ENCODE data around the gene XG. TPM values are rescaled to one million over a fixed set of nuclear protein-coding genes. Genes with fewer than 3 reads are reported as not detected.
"Not testable (repeated sequence)": the region's sequence is repeated elsewhere in the genome, so short reads cannot be mapped to it uniquely, and the experiment has no call there.

Gene XG
- polyA plus RNA-seq, 1 donor, result 0.06 TPM

- H3K27me3 ChIP-seq (ENCODE audit: control insufficient read depth, insufficient read depth, low read length); H3K36me3 ChIP-seq (ENCODE audit: control insufficient read depth, insufficient read depth, low read length); DNase-seq; H3K9me3 ChIP-seq (ENCODE audit: control insufficient read depth, low read depth, low read length); H3K4me3 ChIP-seq (ENCODE audit: low read length); H3K27ac ChIP-seq (ENCODE audit: low read length); H3K4me1 ChIP-seq (ENCODE audit: control insufficient read depth, insufficient read depth, low read length): not testable (repeated sequence)
- no CpG with 5 or more reads among the region's 15 CpGs for WGBS (ENCODE audit: insufficient coverage, low lambda C conversion rate)
Measured at GRCh38 chrX:2796808-2797207, 45.0 kb downstream of the XG start.

- Histone ChIP-seq H3K36me3 (ENCODE audit: control insufficient read depth, insufficient read depth, low read length) (no peaks in the 10 kb centered on the region), H3K9me3 (ENCODE audit: control insufficient read depth, low read depth, low read length) (no peaks in the 10 kb centered on the region), H3K4me3 (ENCODE audit: low read length) (no peak overlapping the region), H3K4me1 (ENCODE audit: control insufficient read depth, insufficient read depth, low read length) (no peaks in the 10 kb centered on the region), H3K27ac (ENCODE audit: low read length) (no peak overlapping the region), H3K27me3 (ENCODE audit: control insufficient read depth, insufficient read depth, low read length) (no peaks in the 10 kb centered on the region)
- no peak for DNase-seq
- no CpG with 5 or more reads among the region's 4 CpGs for WGBS (ENCODE audit: insufficient coverage, low lambda C conversion rate)
Measured at GRCh38 chrX:2799369-2799768, 47.5 kb downstream of the XG start.

GRCh38 chrX:2799980-2800379 is 48.1 kb downstream of the XG start:
- H3K9me3 ChIP-seq (ENCODE audit: control insufficient read depth, low read depth, low read length), result not testable (repeated sequence)
- no CpG with 5 or more reads among the region's 5 CpGs for WGBS (ENCODE audit: insufficient coverage, low lambda C conversion rate)

GRCh38 chrX:2801223-2801622 is 49.4 kb downstream of the XG start:
- no CpG with 5 or more reads among the region's 4 CpGs for WGBS (ENCODE audit: insufficient coverage, low lambda C conversion rate)
- no peak overlapping the region for H3K4me3 ChIP-seq (ENCODE audit: low read length)
- no peaks in the 10 kb centered on the region for H3K4me1 ChIP-seq (ENCODE audit: control insufficient read depth, insufficient read depth, low read length)
- no peaks in the 10 kb centered on the region for H3K27me3 ChIP-seq (ENCODE audit: control insufficient read depth, insufficient read depth, low read length)
- no peak for DNase-seq
- no peaks in the 10 kb centered on the region for H3K36me3 ChIP-seq (ENCODE audit: control insufficient read depth, insufficient read depth, low read length)
- H3K27ac ChIP-seq (ENCODE audit: low read length), result no peak overlapping the region
- no peaks in the 10 kb centered on the region for H3K9me3 ChIP-seq (ENCODE audit: control insufficient read depth, low read depth, low read length)

More at GRCh38 chrX:2799980-2800379, 48.1 kb downstream of the XG start:
- H3K4me3 ChIP-seq (ENCODE audit: low read length); H3K27ac ChIP-seq (ENCODE audit: low read length); H3K4me1 ChIP-seq (ENCODE audit: control insufficient read depth, insufficient read depth, low read length); H3K27me3 ChIP-seq (ENCODE audit: control insufficient read depth, insufficient read depth, low read length); DNase-seq; H3K36me3 ChIP-seq (ENCODE audit: control insufficient read depth, insufficient read depth, low read length): not testable (repeated sequence)

- H3K27ac ChIP-seq (ENCODE audit: low read length); H3K27me3 ChIP-seq (ENCODE audit: control insufficient read depth, insufficient read depth, low read length); H3K36me3 ChIP-seq (ENCODE audit: control insufficient read depth, insufficient read depth, low read length); H3K4me1 ChIP-seq (ENCODE audit: control insufficient read depth, insufficient read depth, low read length); H3K9me3 ChIP-seq (ENCODE audit: control insufficient read depth, low read depth, low read length); H3K4me3 ChIP-seq (ENCODE audit: low read length): not testable (repeated sequence)
- WGBS (ENCODE audit: insufficient coverage, low lambda C conversion rate), result no CpG with 5 or more reads among the region's 18 CpGs
- peak in 1 of 2 donors; percentile 23 for DNase-seq
Measured at GRCh38 chrX:2802376-2803090, 50.7 kb downstream of the XG start.

- not testable (repeated sequence) for H3K36me3 ChIP-seq (ENCODE audit: control insufficient read depth, insufficient read depth, low read length); H3K27me3 ChIP-seq (ENCODE audit: control insufficient read depth, insufficient read depth, low read length); H3K4me3 ChIP-seq (ENCODE audit: low read length); H3K27ac ChIP-seq (ENCODE audit: low read length); H3K9me3 ChIP-seq (ENCODE audit: control insufficient read depth, low read depth, low read length); H3K4me1 ChIP-seq (ENCODE audit: control insufficient read depth, insufficient read depth, low read length)
- no CpG with 5 or more reads among the region's 8 CpGs for WGBS (ENCODE audit: insufficient coverage, low lambda C conversion rate)
- DNase-seq, result peak in 1 of 2 donors; percentile 27
Measured at GRCh38 chrX:2803486-2803885, 51.6 kb downstream of the XG start.

GRCh38 chrX:2804106-2804843 is 52.4 kb downstream of the XG start:
- no CpG with 5 or more reads among the region's 18 CpGs for WGBS (ENCODE audit: insufficient coverage, low lambda C conversion rate)
- H3K27ac ChIP-seq (ENCODE audit: low read length), result not testable (repeated sequence)

GRCh38 chrX:2804858-2805257 is 53.0 kb downstream of the XG start:
- not testable (repeated sequence) for DNase-seq; H3K4me1 ChIP-seq (ENCODE audit: control insufficient read depth, insufficient read depth, low read length); H3K27me3 ChIP-seq (ENCODE audit: control insufficient read depth, insufficient read depth, low read length); H3K4me3 ChIP-seq (ENCODE audit: low read length); H3K9me3 ChIP-seq (ENCODE audit: control insufficient read depth, low read depth, low read length); H3K36me3 ChIP-seq (ENCODE audit: control insufficient read depth, insufficient read depth, low read length); H3K27ac ChIP-seq (ENCODE audit: low read length)
- WGBS (ENCODE audit: insufficient coverage, low lambda C conversion rate), result no CpG with 5 or more reads among the region's 20 CpGs

More at GRCh38 chrX:2804106-2804843, 52.4 kb downstream of the XG start:
- H3K9me3 ChIP-seq (ENCODE audit: control insufficient read depth, low read depth, low read length); H3K36me3 ChIP-seq (ENCODE audit: control insufficient read depth, insufficient read depth, low read length); DNase-seq; H3K27me3 ChIP-seq (ENCODE audit: control insufficient read depth, insufficient read depth, low read length); H3K4me1 ChIP-seq (ENCODE audit: control insufficient read depth, insufficient read depth, low read length); H3K4me3 ChIP-seq (ENCODE audit: low read length): not testable (repeated sequence)

- no peak for DNase-seq
- Histone ChIP-seq H3K27ac (ENCODE audit: low read length) (no peak overlapping the region), H3K27me3 (ENCODE audit: control insufficient read depth, insufficient read depth, low read length) (no peaks in the 10 kb centered on the region), H3K4me1 (ENCODE audit: control insufficient read depth, insufficient read depth, low read length) (no peaks in the 10 kb centered on the region), H3K4me3 (ENCODE audit: low read length) (no peak overlapping the region), H3K9me3 (ENCODE audit: control insufficient read depth, low read depth, low read length) (no peaks in the 10 kb centered on the region), H3K36me3 (ENCODE audit: control insufficient read depth, insufficient read depth, low read length) (no peaks in the 10 kb centered on the region)
- no CpG with 5 or more reads among the region's 5 CpGs for WGBS (ENCODE audit: insufficient coverage, low lambda C conversion rate)
Measured at GRCh38 chrX:2811271-2811670, 59.4 kb downstream of the XG start.

- DNase-seq, result peak in 1 of 2 donors; percentile 15
- H3K4me3 ChIP-seq (ENCODE audit: low read length); H3K9me3 ChIP-seq (ENCODE audit: control insufficient read depth, low read depth, low read length); H3K27me3 ChIP-seq (ENCODE audit: control insufficient read depth, insufficient read depth, low read length); H3K36me3 ChIP-seq (ENCODE audit: control insufficient read depth, insufficient read depth, low read length); H3K27ac ChIP-seq (ENCODE audit: low read length); H3K4me1 ChIP-seq (ENCODE audit: control insufficient read depth, insufficient read depth, low read length): not testable (repeated sequence)
- no CpG with 5 or more reads among the region's 16 CpGs for WGBS (ENCODE audit: insufficient coverage, low lambda C conversion rate)
Measured at GRCh38 chrX:2812161-2812907, 60.5 kb downstream of the XG start.

Data from large intestine (tissue), 3 donors.